ENCODE data around the gene ARID1B. TPM values are rescaled to one million over a fixed set of nuclear protein-coding genes. Genes with fewer than 3 reads are reported as not detected.

Gene ARID1B
- total and polyA plus RNA-seq, 2 of the 4 experiments (the other 2 are of a cell fraction): 14.5 to 20.1 TPM

DNA sequence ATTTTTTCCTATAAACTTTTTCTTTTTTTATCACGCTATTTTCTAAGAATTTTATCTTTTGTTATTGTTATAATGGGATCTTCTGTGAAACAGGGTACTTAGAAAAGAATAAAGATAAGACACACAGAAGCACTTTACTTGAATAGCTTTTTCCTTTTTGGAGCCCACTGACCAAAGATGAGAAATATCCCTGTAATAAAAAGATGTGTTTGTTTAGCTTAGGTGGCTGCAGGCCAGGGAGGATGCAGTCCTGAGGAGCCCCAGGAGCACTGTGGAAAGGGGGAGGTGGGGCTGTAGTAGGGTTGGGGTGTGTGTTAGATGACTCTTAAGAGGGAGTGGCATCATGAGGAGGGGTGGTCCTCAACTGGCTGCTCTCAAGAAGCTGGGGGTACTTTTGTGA is 128.6 kb downstream of the ARID1B start:
- H3K27me3 ChIP-seq (ENCODE audit: control insufficient read depth, insufficient read depth, low read length): no peaks in the 10 kb centered on the region
- no peak for DNase-seq
- no peak overlapping the region for H3K23ac ChIP-seq (ENCODE audit: low read depth, low read length)
- H2AK5ac ChIP-seq (ENCODE audit: low read depth, low read length): no peak overlapping the region
- ChIA-PET POLR2A (ENCODE audit: unreplicated experiment) (interaction anchor here (0.6 kb wide), 1 partner anchor 11 kb away, joined by 3 read pairs; no protein-coding TSS in a partner anchor), CTCF (no interaction called here)
- H3K79me1 ChIP-seq (ENCODE audit: low read depth in 1 of 2, low read length in 2 of 2): peaks cover 23 to 37% of the 10 kb centered on the region in 2 experiments
- ATAC-seq (ENCODE audit: low read depth): no peak
- no peak overlapping the region for H4K91ac ChIP-seq (ENCODE audit: insufficient read depth, low read depth, low read length)
- intact Hi-C loops (cut with micrococcal nuclease) (no loop called here), in situ Hi-C loops (cut with MboI; ENCODE audit: low sequenced_read_pairs) (no loop called here), dilution Hi-C loops (cut with HindIII; ENCODE audit: low sequenced_read_pairs, unreplicated experiment) (no loop called here)
- no peak overlapping the region for H3K9ac ChIP-seq (ENCODE audit: low read depth, low read length)
- H2BK15ac ChIP-seq (ENCODE audit: low read depth, low read length): no peak overlapping the region
- H3K56ac ChIP-seq (ENCODE audit: extremely low read depth, insufficient read depth, low read length): no peak overlapping the region
- no peak overlapping the region for H3K4ac ChIP-seq (ENCODE audit: low read depth, low read length)
- H2BK5ac ChIP-seq (ENCODE audit: low read depth, low read length, poor library complexity, severe bottlenecking): no peak overlapping the region
- H3K4me1 ChIP-seq (ENCODE audit: control insufficient read depth, insufficient read depth, low read length): no peaks in the 10 kb centered on the region; the same call in 1 of the 2 replicates
- no peak overlapping the region for H3K27ac ChIP-seq (ENCODE audit: insufficient read depth, low read length)
- no TSS peak for BruUV-seq (replicated peaks)
- TF ChIP-seq FOS (IDR thresholded peaks at IDR 0.05; ENCODE audit: low read depth, low read length): no peak
- no peak for TF ChIP-seq POLR2A (IDR thresholded peaks at IDR 0.05; ENCODE audit: low read depth, low read length)
- TF ChIP-seq MAFK (IDR thresholded peaks at IDR 0.05; ENCODE audit: low read depth, low read length): no peak
- TF ChIP-seq CEBPB (IDR thresholded peaks at IDR 0.05; ENCODE audit: low read depth, low read length): no peak
- TF ChIP-seq, protein P1, sequence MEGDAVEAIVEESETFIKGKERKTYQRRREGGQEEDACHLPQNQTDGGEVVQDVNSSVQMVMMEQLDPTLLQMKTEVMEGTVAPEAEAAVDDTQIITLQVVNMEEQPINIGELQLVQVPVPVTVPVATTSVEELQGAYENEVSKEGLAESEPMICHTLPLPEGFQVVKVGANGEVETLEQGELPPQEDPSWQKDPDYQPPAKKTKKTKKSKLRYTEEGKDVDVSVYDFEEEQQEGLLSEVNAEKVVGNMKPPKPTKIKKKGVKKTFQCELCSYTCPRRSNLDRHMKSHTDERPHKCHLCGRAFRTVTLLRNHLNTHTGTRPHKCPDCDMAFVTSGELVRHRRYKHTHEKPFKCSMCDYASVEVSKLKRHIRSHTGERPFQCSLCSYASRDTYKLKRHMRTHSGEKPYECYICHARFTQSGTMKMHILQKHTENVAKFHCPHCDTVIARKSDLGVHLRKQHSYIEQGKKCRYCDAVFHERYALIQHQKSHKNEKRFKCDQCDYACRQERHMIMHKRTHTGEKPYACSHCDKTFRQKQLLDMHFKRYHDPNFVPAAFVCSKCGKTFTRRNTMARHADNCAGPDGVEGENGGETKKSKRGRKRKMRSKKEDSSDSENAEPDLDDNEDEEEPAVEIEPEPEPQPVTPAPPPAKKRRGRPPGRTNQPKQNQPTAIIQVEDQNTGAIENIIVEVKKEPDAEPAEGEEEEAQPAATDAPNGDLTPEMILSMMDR (conservative IDR thresholded peaks at IDR 0.05; ENCODE audit: low read depth, low read length): no peak
- TF ChIP-seq RCOR1 (IDR thresholded peaks at IDR 0.05; ENCODE audit: insufficient replicate concordance, low read length): no peak
- TF ChIP-seq CHD1 (IDR thresholded peaks at IDR 0.05; ENCODE audit: low read depth, low read length): no peak
- TF ChIP-seq BHLHE40 (IDR thresholded peaks at IDR 0.05; ENCODE audit: low read depth, low read length): no peak
- TF ChIP-seq SMC3 (IDR thresholded peaks at IDR 0.05; ENCODE audit: low read depth, low read length): no peak
- no peak for TF ChIP-seq RAD21 (IDR thresholded peaks at IDR 0.05; ENCODE audit: low read length)
- TF ChIP-seq, protein P2, sequence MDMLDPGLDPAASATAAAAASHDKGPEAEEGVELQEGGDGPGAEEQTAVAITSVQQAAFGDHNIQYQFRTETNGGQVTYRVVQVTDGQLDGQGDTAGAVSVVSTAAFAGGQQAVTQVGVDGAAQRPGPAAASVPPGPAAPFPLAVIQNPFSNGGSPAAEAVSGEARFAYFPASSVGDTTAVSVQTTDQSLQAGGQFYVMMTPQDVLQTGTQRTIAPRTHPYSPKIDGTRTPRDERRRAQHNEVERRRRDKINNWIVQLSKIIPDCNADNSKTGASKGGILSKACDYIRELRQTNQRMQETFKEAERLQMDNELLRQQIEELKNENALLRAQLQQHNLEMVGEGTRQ (IDR thresholded peaks at IDR 0.05; ENCODE audit: low read depth, low read length): no peak
- TF ChIP-seq MXI1 (IDR thresholded peaks at IDR 0.05; ENCODE audit: borderline replicate concordance, low read depth, low read length): no peak
- TF ChIP-seq MAZ (IDR thresholded peaks at IDR 0.05; ENCODE audit: borderline replicate concordance, low read depth, low read length): no peak
- no peak overlapping the region for H4K5ac ChIP-seq (ENCODE audit: low read depth, low read length)
- H2BK20ac ChIP-seq (ENCODE audit: low read depth, low read length): no peak overlapping the region
- H2AK9ac ChIP-seq (replicated peaks; ENCODE audit: low read depth, low read length, poor library complexity): no peak overlapping the region
- WGBS, 2 experiments (ENCODE audit: extremely low coverage in 2 of 2, insufficient read length in 1 of 2): no CpG with 5 or more reads among the region's 1 CpG
- peaks cover 13% of the 10 kb centered on the region; the same call in 1 of the 2 replicates for H4K20me1 ChIP-seq (ENCODE audit: insufficient read depth, low read length)
- no peaks in the 10 kb centered on the region for H3K9me3 ChIP-seq (ENCODE audit: control insufficient read depth, insufficient read depth, low read length)
- no peak overlapping the region for H3K4me3 ChIP-seq (ENCODE audit: insufficient read depth, low read depth, low read length)
- H3K18ac ChIP-seq (ENCODE audit: low read depth, low read length): no peak overlapping the region
- H3K9me1 ChIP-seq (ENCODE audit: insufficient read depth, low read length): peaks cover 8% of the 10 kb centered on the region; the same call in 1 of the 2 replicates
- no peak overlapping the region for H2AFZ ChIP-seq (replicated peaks; ENCODE audit: low read length, poor library complexity)
- H4K8ac ChIP-seq (ENCODE audit: low read depth in 2 of 2, low read length in 2 of 2): no peak overlapping the region
- H3K14ac ChIP-seq (replicated peaks; ENCODE audit: low read depth, low read length): no peak overlapping the region
- H3K36me3 ChIP-seq (ENCODE audit: control insufficient read depth, insufficient read depth, low read length): no peaks in the 10 kb centered on the region
- H3K4me2 ChIP-seq (ENCODE audit: low read depth, low read length): no peak overlapping the region
- no peak overlapping the region for H2BK120ac ChIP-seq (ENCODE audit: low read depth, low read length)

Measured in IMR-90 (cell line).